Measurements from ENCODE around the gene SEPTIN8.

The SEPTIN8 gene

GRCh38 chr5:132779961-132780360 is 2.9 kb upstream of the SEPTIN8 start:
- no peak for DNase-seq

DNA sequence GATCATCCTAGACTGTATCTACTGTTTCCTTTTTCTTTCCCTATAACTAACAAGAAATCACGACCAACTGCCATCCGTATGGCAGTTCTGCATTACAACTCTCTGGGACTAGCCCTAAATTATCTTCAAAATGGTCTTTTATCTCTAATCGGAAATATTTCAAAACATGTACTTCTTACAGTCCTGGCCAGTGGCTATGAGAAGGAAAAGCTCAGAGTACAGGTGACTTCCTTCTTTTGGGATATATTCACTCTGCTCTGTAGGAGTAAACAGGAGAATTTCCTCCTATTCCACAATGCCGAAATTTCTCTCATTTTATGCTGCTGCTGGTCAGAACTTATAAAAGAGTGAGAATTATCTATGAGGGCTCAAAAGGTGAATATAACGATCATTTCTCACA is 1.8 kb upstream of the SEPTIN8 start:
- no peak for DNase-seq

DNA sequence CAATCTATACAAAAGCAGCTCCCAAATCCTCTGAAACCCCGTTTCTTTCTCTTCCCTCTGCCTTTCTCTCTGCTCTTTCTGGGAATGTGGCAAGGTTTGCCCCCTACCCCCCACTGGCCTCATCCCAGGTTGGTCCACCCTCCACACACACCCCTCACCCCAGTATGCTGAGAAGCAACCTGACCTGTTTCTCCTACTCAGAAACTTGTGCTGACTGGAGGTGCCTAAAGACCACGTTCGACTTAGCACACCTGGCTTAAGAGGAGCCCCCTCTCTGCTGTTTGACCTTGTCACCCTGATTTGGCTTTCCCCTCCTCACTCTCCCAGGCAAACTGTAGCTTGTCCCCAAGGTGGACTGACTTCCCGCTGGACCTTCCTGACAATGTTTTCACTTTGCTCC is 1.1 kb upstream of the SEPTIN8 start:
- no peak for DNase-seq

DNA sequence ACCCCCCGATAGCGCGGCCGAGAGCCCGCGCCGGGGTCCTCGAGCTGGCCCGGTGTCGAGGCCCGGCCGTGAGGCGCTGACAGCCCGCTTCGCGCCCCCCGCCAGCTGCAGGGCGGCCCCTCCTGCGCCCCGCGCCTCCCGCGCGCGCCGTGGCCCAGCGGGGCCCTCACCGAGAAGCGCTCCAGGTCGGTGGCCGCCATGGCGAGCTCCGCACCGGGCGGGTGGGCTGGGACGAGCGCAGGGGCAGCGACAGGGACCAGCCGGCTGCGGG is 166 bp downstream of the SEPTIN8 start:
- no peak for DNase-seq

GRCh38 chr5:132776131-132776937 is 705 bp downstream of the SEPTIN8 start:
- DNase-seq: no peak

DNA sequence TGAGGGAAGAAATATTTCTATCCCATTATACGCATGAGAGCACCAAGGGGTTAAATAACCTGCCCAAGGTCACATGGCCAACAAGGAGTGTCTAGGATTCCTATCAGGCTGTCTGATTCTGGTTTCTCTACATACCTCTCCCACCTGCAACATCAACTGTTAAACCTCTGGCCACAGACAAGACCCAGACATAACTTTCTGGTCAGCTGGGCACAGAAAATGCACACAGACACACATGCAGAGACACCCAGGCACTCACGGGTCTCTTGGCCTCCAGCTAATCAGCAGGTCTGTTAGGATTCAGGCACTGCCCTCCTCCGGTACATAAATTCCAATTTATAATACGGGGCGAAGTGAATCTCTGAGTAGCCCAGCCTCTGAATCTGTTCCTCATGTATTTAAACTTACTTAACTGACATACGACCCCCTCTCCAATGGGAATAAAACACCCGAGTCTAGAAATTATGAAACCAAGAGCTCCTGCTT is 1.5 kb downstream of the SEPTIN8 start:
- DNase-seq: no peak

- DNase-seq: no peak
These were observed 2.1 kb downstream of the SEPTIN8 start for GRCh38 chr5:132774896-132775295.

DNA sequence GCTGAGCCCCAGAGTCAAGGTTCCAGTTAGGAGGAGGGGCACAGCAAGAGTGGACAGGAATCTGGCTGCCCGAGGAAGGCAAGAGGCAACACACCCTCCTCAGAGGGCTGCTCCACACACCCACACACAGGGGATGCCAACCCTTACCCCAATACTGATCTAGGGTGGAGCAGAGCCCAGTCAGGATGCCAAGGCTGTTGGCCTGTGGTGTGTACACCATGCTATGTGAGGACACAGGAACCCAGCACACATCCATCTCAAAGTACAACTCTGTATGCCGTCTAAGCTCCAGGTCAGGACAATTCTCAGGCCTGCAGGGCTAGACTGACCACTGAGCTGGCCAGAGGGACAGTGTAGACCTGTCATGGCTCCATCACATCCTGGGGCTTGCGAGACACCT is 2.6 kb downstream of the SEPTIN8 start:
- no peak for DNase-seq

- DNase-seq: no peak
These were observed 3.3 kb downstream of the SEPTIN8 start for GRCh38 chr5:132773601-132774355.

DNA sequence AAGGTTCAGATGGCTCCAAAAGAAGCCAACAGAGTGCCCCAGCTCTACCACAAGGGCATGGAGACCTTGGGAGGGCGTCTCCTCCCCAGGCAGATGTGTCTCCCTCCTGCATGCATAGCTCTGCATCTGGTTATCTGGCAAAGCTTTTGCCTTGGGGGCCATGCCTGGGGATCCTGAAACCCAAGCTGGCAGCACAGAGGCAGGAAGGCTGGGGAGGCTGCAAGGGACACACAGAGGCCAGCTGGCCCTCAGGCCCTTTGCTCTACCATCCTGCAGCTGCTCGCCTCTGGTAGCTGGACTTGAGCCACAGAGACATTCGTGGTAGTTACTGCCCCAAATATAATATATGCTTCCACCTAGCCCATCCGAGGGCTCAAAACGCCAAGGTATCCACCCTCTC is 3.9 kb downstream of the SEPTIN8 start:
- DNase-seq: no peak

- DNase-seq: no peak
These were observed 4.6 kb downstream of the SEPTIN8 start for GRCh38 chr5:132772291-132773070.

GRCh38 chr5:132771503-132771998 is 5.5 kb downstream of the SEPTIN8 start:
- DNase-seq: no peak

GRCh38 chr5:132770476-132771159 is 6.4 kb downstream of the SEPTIN8 start:
- no peak for DNase-seq

- DNase-seq: no peak
These were observed 8.6 kb downstream of the SEPTIN8 start for GRCh38 chr5:132768485-132768868.

DNA sequence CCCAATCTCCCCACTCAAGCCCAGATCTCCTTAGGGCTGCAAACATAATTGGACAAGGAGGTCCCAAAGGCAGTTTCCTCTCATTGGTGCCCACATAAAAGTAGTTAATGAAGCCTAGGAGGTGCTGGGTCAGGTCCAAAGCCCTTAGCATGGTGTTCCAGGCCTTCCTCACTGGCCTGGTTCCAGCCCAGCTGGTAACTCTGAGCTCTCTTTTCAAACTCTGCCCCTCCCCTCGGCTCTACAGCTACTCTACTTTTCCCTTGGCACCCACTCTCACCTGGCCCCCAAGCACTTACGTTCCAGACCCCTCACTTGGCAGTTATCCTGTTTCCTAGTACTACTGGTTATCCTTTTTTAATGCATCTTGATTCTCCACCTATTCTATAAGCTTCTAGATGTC is 9.9 kb downstream of the SEPTIN8 start:
- no peak for DNase-seq

DNA sequence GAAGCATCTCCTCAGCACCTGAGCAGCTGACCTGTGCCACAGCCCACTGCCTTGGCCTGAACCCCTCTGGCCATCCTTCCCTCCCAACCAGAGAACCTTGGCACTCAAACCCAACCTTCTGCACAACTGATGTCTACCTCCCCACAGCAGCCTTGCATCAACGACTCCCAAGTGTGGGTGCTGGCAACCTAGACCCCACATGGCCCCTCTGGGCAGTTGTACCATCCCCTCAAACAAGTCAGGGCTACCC is 10.3 kb downstream of the SEPTIN8 start:
- no peak for DNase-seq

GRCh38 chr5:132766020-132766805 is 10.8 kb downstream of the SEPTIN8 start:
- no peak for DNase-seq

GRCh38 chr5:132765311-132766019 is 11.6 kb downstream of the SEPTIN8 start:
- DNase-seq: no peak

GRCh38 chr5:132764671-132765238 is 12.3 kb downstream of the SEPTIN8 start:
- DNase-seq: no peak

DNA sequence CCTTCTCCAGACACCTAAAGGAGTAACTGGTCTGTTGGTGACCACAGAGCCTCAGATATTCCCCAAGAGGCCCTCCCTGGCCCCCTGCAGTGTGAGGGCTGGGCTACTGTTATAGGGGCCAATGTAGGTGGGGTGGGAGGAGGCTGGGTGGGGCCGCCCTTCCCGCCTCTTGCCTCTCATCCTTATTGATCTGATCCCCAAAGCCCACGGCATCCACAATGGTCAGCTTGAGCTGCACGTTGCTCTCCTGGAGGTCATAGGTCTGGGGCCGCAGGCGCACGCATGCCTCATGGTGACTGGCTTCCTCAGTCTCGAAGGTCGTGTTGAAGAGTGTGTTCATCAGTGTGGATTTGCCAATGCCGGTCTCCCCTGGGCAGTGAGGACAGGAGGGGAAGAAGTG is 13.0 kb downstream of the SEPTIN8 start:
- DNase-seq: no peak
